ENCODE measurements around the gene SPEM3.
"Not testable (repeated sequence)": the region's sequence is repeated elsewhere in the genome, so short reads cannot be mapped to it uniquely, and the experiment has no call there.

Gene SPEM3

GRCh38 chr17:7475764-7476422 is 47.2 kb downstream of the SPEM3 start:
- peak; percentile 52 for DNase-seq

- no peak for DNase-seq
Measured at GRCh38 chr17:7476494-7476893, 47.8 kb downstream of the SPEM3 start.

GRCh38 chr17:7476951-7477350 is 48.3 kb downstream of the SPEM3 start:
- DNase-seq: no peak

- peak; percentile 40 for DNase-seq
Measured at GRCh38 chr17:7477392-7478275, 49.0 kb downstream of the SPEM3 start.

- peak; percentile 82 for DNase-seq
Measured at GRCh38 chr17:7478276-7479212, 49.9 kb downstream of the SPEM3 start.

GRCh38 chr17:7479213-7480088 is 50.8 kb downstream of the SPEM3 start, which contains the start of gene ZBTB4:
Gene ZBTB4 (minus strand): TSS chr17:7479631. CDS start chr17:7466801, 12,830 bp downstream.
- peak; percentile 73 for DNase-seq

- no peak for DNase-seq
Measured at GRCh38 chr17:7480089-7480384, 51.4 kb downstream of the SPEM3 start.

- not testable (repeated sequence) for DNase-seq
Measured at GRCh38 chr17:7481275-7481674, 52.6 kb downstream of the SPEM3 start, which contains the start of gene SLC35G6. Gene SLC35G6 (plus strand): TSS chr17:7481446. CDS start chr17:7481517, 71 bp downstream.

- not testable (repeated sequence) for DNase-seq
Measured at GRCh38 chr17:7481842-7482741, 53.4 kb downstream of the SPEM3 start.

Measured in CD4-positive, alpha-beta T cell treated with Interferon gamma for 1 hour (primary cell).